Neural progenitor cell (in vitro differentiated cells): ENCODE results near the gene IGF1. TPM values are rescaled to one million over a fixed set of nuclear protein-coding genes. Genes with fewer than 3 reads are reported as not detected.

ENCODE experiments used
- DNase-seq: peaks from one replicate; pipeline ENCODE4 v3.0.0-alpha.2; 2016; ENCODE audit warnings: low spot score
- H2AFZ ChIP-seq: fragments of 200-600 bp; sonication (generic); replicated peaks from 2 replicates; pipeline ENCODE4 v1.6.1; 2016; ENCODE audit warnings: antibody characterized with exemption
- H3F3A ChIP-seq: fragments of 200-600 bp; sonication (generic); 2 replicates; pipeline ENCODE4 v1.6.1; 2016; ENCODE audit warnings: antibody characterized with exemption, low read depth
- H3K27ac ChIP-seq: fragments of 200-600 bp; sonication (generic); 2 replicates; pipeline ENCODE4 v1.5.1; 2016; ENCODE audit warnings: mild to moderate bottlenecking
- H3K27me3 ChIP-seq: fragments of 200-600 bp; sonication (generic); 2 replicates; pipeline ENCODE4 v1.6.1; 2016; ENCODE audit warnings: mild to moderate bottlenecking, moderate library complexity
- H3K36me3 ChIP-seq: fragments of 200-600 bp; sonication (generic); 2 replicates; pipeline ENCODE4 v1.5.1; 2016
- H3K4me1 ChIP-seq: fragments of 200-600 bp; sonication (generic); 2 replicates; pipeline ENCODE4 v1.6.1; 2016; ENCODE audit warnings: mixed run types
- H3K4me2 ChIP-seq: fragments of 200-600 bp; sonication (generic); 2 replicates; pipeline ENCODE4 v1.6.1; 2016
- H3K4me3 ChIP-seq: fragments of 200-600 bp; sonication (generic); 2 replicates; pipeline ENCODE4 v1.5.1; 2016
- H3K79me2 ChIP-seq: fragments of 200-600 bp; sonication (generic); 2 replicates; pipeline ENCODE4 v1.6.1; 2016; ENCODE audit warnings: low read depth
- H3K9ac ChIP-seq: fragments of 200-600 bp; sonication (generic); 2 replicates; pipeline ENCODE4 v1.6.1; 2016
- H3K9me3 ChIP-seq: fragments of 200-600 bp; sonication (generic); 2 replicates; pipeline ENCODE4 v1.5.1; 2016; ENCODE audit warnings: low read depth
- H4K20me1 ChIP-seq: fragments of 200-600 bp; sonication (generic); 2 replicates; pipeline ENCODE4 v1.6.1; 2016; ENCODE audit warnings: low read depth
- H3K27ac Mint-ChIP-seq: 3 replicates; pipeline ENCODE4 v1.8.0; 2021; ENCODE audit warnings: mixed read lengths
- H3K27me3 Mint-ChIP-seq: 2 replicates; pipeline ENCODE4 v1.8.0; 2022; ENCODE audit warnings: low read depth, mild to moderate bottlenecking, inconsistent platforms, moderate library complexity, mixed read lengths; ENCODE audit not compliant: insufficient read depth
- H3K36me3 Mint-ChIP-seq: 3 replicates; pipeline ENCODE4 v1.8.0; 2021; ENCODE audit warnings: mixed read lengths
- H3K4me1 Mint-ChIP-seq: 3 replicates; pipeline ENCODE4 v1.8.0; 2021; ENCODE audit warnings: mixed read lengths
- H3K4me3 Mint-ChIP-seq: 3 replicates; pipeline ENCODE4 v1.8.0; 2021; ENCODE audit warnings: mild to moderate bottlenecking, moderate library complexity, mixed read lengths
- H3K9me3 Mint-ChIP-seq: 3 replicates; pipeline ENCODE4 v1.8.0; 2020; ENCODE audit warnings: mixed read lengths
- CTCF ChIP-seq: fragments of 200-600 bp; sonication (generic); IDR thresholded peaks from 2 replicates; pipeline ENCODE4 v1.5.1; 2017; ENCODE audit warnings: antibody characterized with exemption, mild to moderate bottlenecking
- EZH2 ChIP-seq: fragments of 200-600 bp; sonication (generic); IDR thresholded peaks from 2 replicates; pipeline ENCODE4 v1.6.1; 2017; ENCODE audit warnings: antibody characterized with exemption, mild to moderate bottlenecking, moderate library complexity
- EZH2phosphoT487 ChIP-seq: fragments of 200-600 bp; sonication (generic); IDR thresholded peaks from 2 replicates; pipeline ENCODE4 v1.6.1; 2017; ENCODE audit warnings: antibody characterized with exemption
- total RNA-seq: library from RNA; depleted of rRNA; stranded (reverse); fragments of >200 nt; gene quantifications from 2 replicates; pipeline ENCODE4 v1.2.3, GENCODE V29; 2015; ENCODE audit warnings: low replicate concordance

The IGF1 gene
- total RNA-seq, 1 donor from 2014 or later, result not detected

GRCh38 chr12:102518871-102519270, 38.5 kb upstream of the IGF1 start:
- no peak overlapping the region for H3K4me3 Mint-ChIP-seq
- H2AFZ ChIP-seq, result no peak overlapping the region
- TF ChIP-seq EZH2 (no peak), EZH2phosphoT487 (no peak), CTCF (no peak)
- no peak overlapping the region for H3K4me3 ChIP-seq
- no peak overlapping the region for H3K27ac ChIP-seq
- H3K36me3 ChIP-seq, result no peaks in the 10 kb centered on the region
- no peaks in the 10 kb centered on the region for H3K27me3 ChIP-seq
- H3K27me3 Mint-ChIP-seq, result no peaks in the 10 kb centered on the region
- H3K4me1 ChIP-seq, result no peaks in the 10 kb centered on the region
- no peak for DNase-seq
- H3K79me2 ChIP-seq, result no peaks in the 10 kb centered on the region
- H3K4me2 ChIP-seq, result no peak overlapping the region
- no peak overlapping the region for H3K27ac Mint-ChIP-seq
- H3K9ac ChIP-seq, result no peak overlapping the region
- no peaks in the 10 kb centered on the region for H4K20me1 ChIP-seq
- H3K4me1 Mint-ChIP-seq, result peaks cover 5% of the 10 kb centered on the region
- H3K9me3 ChIP-seq, result no peaks in the 10 kb centered on the region
- no peaks in the 10 kb centered on the region for H3K36me3 Mint-ChIP-seq
- no peaks in the 10 kb centered on the region for H3F3A ChIP-seq
- H3K9me3 Mint-ChIP-seq, result no peaks in the 10 kb centered on the region

DNA sequence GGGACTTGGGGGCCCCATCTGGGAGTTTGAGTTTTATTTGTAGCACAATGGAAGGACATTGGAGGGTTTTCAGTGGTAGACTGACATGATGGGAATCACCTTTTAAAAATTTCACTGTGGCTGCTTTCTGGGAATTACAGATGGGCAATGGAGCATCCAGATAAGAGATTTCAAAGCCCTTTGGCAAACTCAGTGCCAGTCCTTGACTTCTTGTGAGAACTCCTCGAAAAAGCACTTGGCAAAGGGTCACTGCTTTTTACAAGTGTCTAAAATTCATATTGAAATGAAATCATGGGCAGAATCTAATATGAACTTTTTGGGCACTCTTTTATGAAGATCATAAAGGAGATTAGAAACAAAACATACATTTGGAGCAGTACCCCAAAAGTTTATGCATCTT, 34.3 kb upstream of the IGF1 start:
- Histone ChIP-seq H4K20me1 (no peaks in the 10 kb centered on the region), H3K9ac (no peak overlapping the region), H3K4me3 (no peak overlapping the region), H3F3A (no peaks in the 10 kb centered on the region), H3K4me2 (no peak overlapping the region), H3K9me3 (no peaks in the 10 kb centered on the region), H3K27me3 (no peaks in the 10 kb centered on the region), H3K36me3 (no peaks in the 10 kb centered on the region), H2AFZ (no peak overlapping the region), H3K27ac (no peak overlapping the region), H3K79me2 (no peaks in the 10 kb centered on the region), H3K4me1 (no peaks in the 10 kb centered on the region)
- peaks cover 2% of the 10 kb centered on the region for H3K27me3 Mint-ChIP-seq
- DNase-seq, result no peak
- H3K9me3 Mint-ChIP-seq, result no peaks in the 10 kb centered on the region
- peaks cover 5% of the 10 kb centered on the region for H3K4me1 Mint-ChIP-seq
- H3K36me3 Mint-ChIP-seq, result no peaks in the 10 kb centered on the region
- H3K27ac Mint-ChIP-seq, result no peak overlapping the region
- no peak for TF ChIP-seq EZH2
- no peak for TF ChIP-seq CTCF
- no peak for TF ChIP-seq EZH2phosphoT487
- H3K4me3 Mint-ChIP-seq, result no peak overlapping the region

DNA sequence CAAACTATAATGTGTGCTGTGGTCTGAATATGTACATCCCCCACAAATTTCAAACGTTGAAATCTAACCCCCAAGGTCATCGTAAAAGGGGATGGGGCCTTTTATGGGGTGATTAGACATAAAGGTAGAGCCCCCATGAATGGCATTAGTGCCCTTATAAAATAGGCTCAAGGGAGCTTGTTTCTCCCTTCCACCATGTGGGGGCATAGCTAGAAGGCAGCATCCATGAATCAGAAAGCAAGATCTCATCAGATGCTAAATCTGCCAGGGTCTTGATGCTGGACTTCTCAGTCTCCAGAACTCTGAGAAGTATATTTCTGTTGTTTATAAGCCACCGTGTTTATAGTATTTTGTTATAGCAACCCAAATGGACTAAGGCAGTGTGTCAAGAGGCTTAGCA, 33.4 kb upstream of the IGF1 start:
- Histone ChIP-seq H3K27ac (no peak overlapping the region), H3K36me3 (no peaks in the 10 kb centered on the region), H2AFZ (no peak overlapping the region), H3K79me2 (no peaks in the 10 kb centered on the region), H4K20me1 (no peaks in the 10 kb centered on the region), H3F3A (no peaks in the 10 kb centered on the region), H3K9ac (no peak overlapping the region), H3K4me3 (no peak overlapping the region), H3K9me3 (no peaks in the 10 kb centered on the region), H3K27me3 (no peaks in the 10 kb centered on the region), H3K4me2 (no peak overlapping the region), H3K4me1 (no peaks in the 10 kb centered on the region)
- H3K27ac Mint-ChIP-seq, result no peak overlapping the region
- H3K9me3 Mint-ChIP-seq, result no peaks in the 10 kb centered on the region
- H3K4me3 Mint-ChIP-seq, result no peak overlapping the region
- TF ChIP-seq EZH2phosphoT487 (no peak), CTCF (peak; percentile 21), EZH2 (no peak)
- DNase-seq, result no peak
- H3K4me1 Mint-ChIP-seq, result peaks cover 5% of the 10 kb centered on the region
- no peaks in the 10 kb centered on the region for H3K36me3 Mint-ChIP-seq
- H3K27me3 Mint-ChIP-seq, result peaks cover 2% of the 10 kb centered on the region

DNA sequence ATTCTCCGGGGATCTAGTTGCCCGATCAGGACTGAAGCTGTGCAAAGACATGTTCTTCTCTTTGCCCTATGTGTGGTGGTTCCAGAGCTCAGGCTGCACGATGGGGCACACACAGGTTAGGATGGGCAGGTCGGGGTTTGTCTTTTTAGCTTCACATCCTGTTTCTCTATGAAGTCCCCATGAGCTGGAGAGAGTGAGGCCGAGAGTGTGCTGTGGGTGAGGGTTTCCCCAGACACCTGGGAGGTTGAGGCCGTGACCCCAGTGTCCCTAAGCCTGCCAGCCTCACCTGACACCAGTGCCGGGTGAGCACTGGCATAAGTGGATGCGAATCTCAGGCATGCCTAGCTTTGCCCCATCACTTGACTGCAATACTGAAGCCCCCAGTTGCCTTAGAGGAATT, 32.9 kb upstream of the IGF1 start:
- DNase-seq, result no peak

More for the DNA sequence above, 32.9 kb upstream of the IGF1 start:
- Histone ChIP-seq H3K27ac (no peak overlapping the region), H3K4me1 (no peaks in the 10 kb centered on the region), H4K20me1 (no peaks in the 10 kb centered on the region), H3K9me3 (no peaks in the 10 kb centered on the region), H3K79me2 (no peaks in the 10 kb centered on the region), H3K27me3 (no peaks in the 10 kb centered on the region), H3K9ac (no peak overlapping the region), H3K4me2 (no peak overlapping the region), H3K36me3 (no peaks in the 10 kb centered on the region), H3K4me3 (no peak overlapping the region), H2AFZ (no peak overlapping the region), H3F3A (no peaks in the 10 kb centered on the region)
- TF ChIP-seq EZH2, result no peak
- no peak for TF ChIP-seq CTCF
- no peak for TF ChIP-seq EZH2phosphoT487
- H3K27ac Mint-ChIP-seq, result no peak overlapping the region
- no peaks in the 10 kb centered on the region for H3K36me3 Mint-ChIP-seq
- no peaks in the 10 kb centered on the region for H3K9me3 Mint-ChIP-seq
- peaks cover 5% of the 10 kb centered on the region for H3K4me1 Mint-ChIP-seq
- peaks cover 2% of the 10 kb centered on the region for H3K27me3 Mint-ChIP-seq
- H3K4me3 Mint-ChIP-seq, result no peak overlapping the region
